GM12891 (cell line): Measurements from ENCODE around the gene ZDHHC3.
"Not testable (repeated sequence)": the region's sequence is repeated elsewhere in the genome, so short reads cannot be mapped to it uniquely, and the experiment has no call there.

Experiments used
- DNase-seq: peaks from one replicate; pipeline ENCODE4 v3.0.0; 2011; ENCODE audit warnings: low spot score; ENCODE audit not compliant: insufficient read length
- FAIRE-seq: peaks from 2 replicates; lab custom pipeline; 2011; peaks lifted over from hg19 to GRCh38; lab: Jason Lieb, UNC
- PAX5 ChIP-seq: IDR thresholded peaks from 2 replicates; pipeline ENCODE4 v1.6.1; 2011; ENCODE audit warnings: low read length, moderate library complexity, mild to moderate bottlenecking; ENCODE audit not compliant: insufficient read depth, severe bottlenecking
- POLR2A ChIP-seq: IDR thresholded peaks from 2 replicates; pipeline ENCODE4 v1.6.1; 2011; ENCODE audit warnings: low read depth, low read length, control low read depth
- POLR2AphosphoS5 ChIP-seq: IDR thresholded peaks from 2 replicates; pipeline ENCODE4 v1.6.1; 2011; ENCODE audit warnings: low read depth, low read length, control low read depth
- POU2F2 ChIP-seq: IDR thresholded peaks from 2 replicates; pipeline ENCODE4 v1.6.1; 2011; ENCODE audit warnings: low read depth, mild to moderate bottlenecking, control low read depth, low read length, moderate library complexity
- SPI1 ChIP-seq: IDR thresholded peaks from 2 replicates; pipeline ENCODE4 v1.6.1; 2011; ENCODE audit warnings: low read depth, low read length, control low read depth
- TAF1 ChIP-seq: IDR thresholded peaks from 2 replicates; pipeline ENCODE4 v1.6.1; 2011; ENCODE audit warnings: low read depth, low read length, control low read depth

The ZDHHC3 gene

DNA sequence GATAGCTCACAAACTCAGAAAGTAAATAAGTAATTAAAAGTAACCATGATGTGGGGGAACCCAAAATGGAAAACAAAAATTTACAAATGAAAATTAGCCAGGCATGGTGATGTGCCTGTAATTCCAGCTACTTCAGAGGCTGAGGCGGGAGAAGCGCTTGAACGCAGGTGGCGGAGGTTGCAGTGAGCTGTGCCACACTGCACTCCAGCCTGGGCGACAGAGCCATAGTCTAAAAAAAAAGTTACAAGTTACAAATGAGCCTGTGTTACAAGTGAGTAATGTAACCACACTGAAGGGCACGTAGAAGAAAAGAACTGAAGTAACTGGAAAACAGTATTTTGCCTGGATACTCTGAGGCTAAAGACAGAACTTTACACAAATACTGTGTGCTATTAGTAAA is 11.4 kb upstream of the ZDHHC3 start:
- no peak for FAIRE-seq
- TF ChIP-seq TAF1 (no peak), POLR2AphosphoS5 (no peak), SPI1 (no peak), POLR2A (no peak), PAX5 (no peak), POU2F2 (no peak)
- DNase-seq = no peak

DNA sequence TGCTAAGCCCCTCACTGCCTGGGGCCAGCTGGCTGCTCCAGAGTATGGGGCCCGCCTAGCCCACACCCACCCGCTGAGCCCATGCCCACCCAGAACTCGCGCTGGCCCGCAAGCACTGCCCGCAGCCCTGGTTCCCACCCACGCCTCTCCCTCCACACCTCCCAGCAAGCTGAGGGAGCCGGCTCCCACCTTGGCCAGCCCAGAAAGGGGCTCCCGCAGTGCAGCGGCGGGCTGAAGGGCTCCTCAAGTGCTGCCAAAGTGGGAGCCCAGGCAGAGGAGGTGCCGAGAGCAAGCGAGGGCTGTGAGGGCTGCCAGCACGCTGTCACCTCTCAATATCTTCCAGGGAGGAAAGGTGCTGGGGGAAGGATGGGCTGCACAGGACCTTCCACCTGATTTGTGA is 10.4 kb upstream of the ZDHHC3 start:
- FAIRE-seq, DNase-seq: not testable (repeated sequence)

DNA sequence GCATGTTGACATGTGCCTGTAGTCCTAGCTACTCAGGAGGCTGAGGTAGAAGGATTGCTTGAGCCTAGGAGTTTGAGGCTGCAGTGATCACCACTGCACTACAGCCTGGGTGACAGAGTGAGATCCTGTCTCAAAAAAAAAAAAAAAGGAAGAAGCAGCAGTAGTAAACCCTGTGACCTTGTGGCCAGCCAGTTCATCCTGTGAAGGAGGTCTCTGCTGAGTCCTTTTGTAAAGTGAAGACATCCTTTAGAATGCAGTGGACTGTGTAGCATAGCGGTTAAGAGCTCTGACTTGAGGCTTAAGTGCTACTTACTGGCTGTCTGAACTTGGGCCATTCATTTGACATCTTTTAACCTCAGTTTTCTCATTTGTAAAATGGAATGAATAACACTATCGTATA is 8.4 kb upstream of the ZDHHC3 start:
- FAIRE-seq = no peak
- no peak for DNase-seq
- TF ChIP-seq PAX5 = no peak

- no peak for TF ChIP-seq SPI1
- TF ChIP-seq POLR2AphosphoS5 = no peak
- TF ChIP-seq POLR2A = no peak
- TF ChIP-seq PAX5 = no peak
- no peak for TF ChIP-seq TAF1
- no peak for TF ChIP-seq POU2F2
- FAIRE-seq = no peak
- no peak for DNase-seq
These were observed 7.5 kb upstream of the ZDHHC3 start for GRCh38 chr3:44983484-44983941.

- TF ChIP-seq POLR2AphosphoS5 (no peak), SPI1 (peak; percentile 27; the same call in 1 of the 2 replicates)
- DNase-seq (no peak), FAIRE-seq (no peak)
These were observed 6.8 kb upstream of the ZDHHC3 start for GRCh38 chr3:44982817-44983216.

GRCh38 chr3:44981751-44982150 is 5.8 kb upstream of the ZDHHC3 start:
- TF ChIP-seq SPI1 (peak; percentile 55), PAX5 (no peak)
- FAIRE-seq (no peak), DNase-seq (no peak)

GRCh38 chr3:44981220-44981619 is 5.2 kb upstream of the ZDHHC3 start:
- TF ChIP-seq PAX5 (no peak), POLR2AphosphoS5 (no peak), POU2F2 (no peak), TAF1 (no peak), POLR2A (no peak), SPI1 (no peak)
- FAIRE-seq (no peak), DNase-seq (no peak)

- TF ChIP-seq POU2F2 = no peak
- TF ChIP-seq SPI1 = 0 out of 2 replicates have a peak, but pooled peaks have one; percentile 8
- TF ChIP-seq TAF1 = no peak
- no peak for TF ChIP-seq PAX5
- no peak for TF ChIP-seq POLR2A
- no peak for TF ChIP-seq POLR2AphosphoS5
- DNase-seq (no peak), FAIRE-seq (no peak)
These were observed 1.6 kb downstream of the ZDHHC3 start for GRCh38 chr3:44974416-44974815.

DNA sequence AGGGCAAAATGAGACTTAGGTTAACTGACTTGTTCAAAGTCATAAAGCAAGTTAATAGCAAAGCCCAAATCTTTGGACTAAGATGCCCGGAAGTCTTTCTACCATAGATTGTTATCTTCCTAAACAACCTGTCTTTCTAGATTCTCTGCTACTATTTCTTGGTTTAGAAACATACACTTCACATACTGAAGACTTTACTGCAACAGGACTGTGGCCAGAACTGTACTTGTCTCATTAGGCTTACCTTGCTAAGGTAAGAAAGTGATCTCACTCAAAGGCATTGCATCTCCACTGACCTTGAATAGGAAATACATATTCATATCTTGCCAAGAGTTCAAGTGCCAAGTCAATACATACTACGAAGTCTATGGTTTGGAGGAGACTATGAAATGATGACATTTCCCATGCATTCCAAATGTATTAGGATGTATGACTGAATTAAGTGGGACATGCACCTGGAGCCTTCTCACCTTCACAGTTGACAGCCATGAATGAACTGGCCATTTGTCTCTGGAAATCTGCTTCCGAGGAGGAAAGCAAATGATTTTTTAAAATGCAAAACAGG is 5.0 kb downstream of the ZDHHC3 start:
- FAIRE-seq = no peak
- DNase-seq = no peak
- TF ChIP-seq POU2F2 (no peak), POLR2A (no peak), PAX5 (no peak), POLR2AphosphoS5 (no peak), SPI1 (no peak), TAF1 (no peak)

DNA sequence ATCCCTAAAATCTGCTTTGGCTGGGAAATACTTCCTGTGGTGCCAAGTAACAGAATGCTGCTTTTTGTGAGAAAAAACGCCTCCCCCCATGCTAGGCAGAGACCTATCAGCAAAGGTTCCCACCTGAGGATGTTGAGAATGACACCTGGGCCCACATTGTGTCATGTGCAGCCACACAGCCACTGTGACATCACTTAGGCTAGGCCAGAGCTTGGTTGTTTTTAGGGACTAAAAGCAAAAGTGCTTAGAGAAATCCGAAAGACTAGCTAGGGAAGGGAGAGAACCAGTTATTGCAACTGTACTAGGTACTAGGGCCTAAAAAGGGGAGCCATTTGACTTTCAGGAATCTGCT is 6.2 kb downstream of the ZDHHC3 start:
- FAIRE-seq (no peak), DNase-seq (no peak)
- no peak for TF ChIP-seq SPI1
- TF ChIP-seq POLR2AphosphoS5 = no peak
- no peak for TF ChIP-seq POLR2A
- TF ChIP-seq TAF1 = no peak
- no peak for TF ChIP-seq POU2F2
- TF ChIP-seq PAX5 = no peak
